ENCODE data around the gene BEND3. TPM values are rescaled to one million over a fixed set of nuclear protein-coding genes. Genes with fewer than 3 reads are reported as not detected.

BEND3 gene
- total RNA-seq, 1 experiment from 2014 or later = 70.2 TPM

GRCh38 chr6:107021446-107022185 lies 93.7 kb downstream of the BEND3 start:
- H2AK5ac ChIP-seq (ENCODE audit: insufficient read length, low read length) = no peak overlapping the region
- H2BK15ac ChIP-seq (ENCODE audit: low read depth, low read length) = no peak overlapping the region

More at GRCh38 chr6:107021446-107022185, 93.7 kb downstream of the BEND3 start:
- Histone ChIP-seq H3K79me2 (ENCODE audit: insufficient read depth, low read length) (no peaks in the 10 kb centered on the region), H3K4ac (ENCODE audit: low read depth, low read length) (no peak overlapping the region), H3K14ac (ENCODE audit: insufficient read depth, low read length) (no peak overlapping the region), H3K9ac (ENCODE audit: extremely low read depth, insufficient read length, low read length) (no peak overlapping the region), H3K9me3 (ENCODE audit: control insufficient read depth, low read depth, low read length) (no peaks in the 10 kb centered on the region), H3T11ph (ENCODE audit: low read length) (no peak overlapping the region), H4K5ac (ENCODE audit: insufficient read length, low read depth, low read length) (no peak overlapping the region), H3K79me1 (ENCODE audit: insufficient read depth, low read depth, low read length, poor library complexity, severe bottlenecking) (no peaks in the 10 kb centered on the region), H3K4me2 (ENCODE audit: insufficient read depth, insufficient read length, low read length) (no peak overlapping the region), H3K4me1 (ENCODE audit: insufficient read depth, low read length) (no peaks in the 10 kb centered on the region), H2BK12ac (ENCODE audit: insufficient read length, low read depth, low read length) (no peak overlapping the region), H2BK120ac (ENCODE audit: low read depth, low read length, poor library complexity, severe bottlenecking) (no peak overlapping the region), H3K23me2 (ENCODE audit: insufficient read length, low read depth, low read length, poor library complexity, severe bottlenecking) (no peaks in the 10 kb centered on the region), H3K27ac (ENCODE audit: insufficient read length, low read depth, low read length) (no peak overlapping the region), H2BK5ac (ENCODE audit: insufficient read length, low read length) (no peak overlapping the region), H3K27me3 (ENCODE audit: insufficient read depth, low read length) (no peaks in the 10 kb centered on the region), H3K23ac (ENCODE audit: insufficient read length, low read depth, low read length) (no peak overlapping the region), H4K8ac (replicated peaks; ENCODE audit: insufficient read length, low read depth, low read length) (no peak overlapping the region), H2AFZ (ENCODE audit: low read length) (no peak overlapping the region), H2BK20ac (ENCODE audit: low read depth, low read length, poor library complexity, severe bottlenecking) (no peak overlapping the region), H4K20me1 (ENCODE audit: control insufficient read depth, insufficient read depth, insufficient read length) (no peaks in the 10 kb centered on the region), H4K91ac (ENCODE audit: insufficient read length, low read depth, low read length) (no peak overlapping the region), H3K18ac (ENCODE audit: insufficient read length, low read depth, low read length) (no peak overlapping the region), H3K56ac (ENCODE audit: insufficient read length, low read depth, low read length) (no peak overlapping the region)
- Mint-ChIP-seq H3K4me3 (no peak overlapping the region), H3K36me3 (ENCODE audit: insufficient read depth in 1 of 3, low read depth in 3 of 3) (no peaks in the 10 kb centered on the region), H3K9me3 (no peaks in the 10 kb centered on the region), H3K27me3 (ENCODE audit: low read depth) (peaks cover under 1% of the 10 kb centered on the region; the same call in 1 of the 2 replicates), H3K27ac (no peak overlapping the region; a peak in 1 of 7 replicates), H3K4me1 (peaks cover 0 to 3% of the 10 kb centered on the region in 2 experiments; a peak in 1 of 4 replicates)
- WGBS (ENCODE audit: extremely low coverage, insufficient read length, low lambda C conversion rate) = no CpG with 5 or more reads among the region's 1 CpG
- no peak for TF ChIP-seq CTCF (conservative IDR thresholded peaks at IDR 0.05)
- no peak for DNase-seq

Measured in H9 (cell line).